ENCODE data around the gene EVA1A. TPM values are rescaled to one million over a fixed set of nuclear protein-coding genes. Genes with fewer than 3 reads are reported as not detected.

EVA1A gene
- total and polyA plus RNA-seq, 4 donors = 45.7 to 206 (median 100) TPM

GRCh38 chr2:75513616-75514170 is 47.0 kb downstream of the EVA1A start:
- Histone ChIP-seq H3K27me3 (ENCODE audit: control insufficient read depth in 4 of 4, insufficient read depth in 4 of 4, low read length in 3 of 4) (no peaks in the 10 kb centered on the region), H3K9ac (ENCODE audit: low read depth in 1 of 2, low read length in 2 of 2) (no peak overlapping the region), H3K4me1 (ENCODE audit: control insufficient read depth in 4 of 4, insufficient read depth in 4 of 4, low read length in 3 of 4) (peaks cover 0 to 30% (median 9%) of the 10 kb centered on the region in 4 donors), H3K4me3 (ENCODE audit: low read depth in 1 of 3, low read length in 3 of 3) (no peak overlapping the region), H3K9me3 (ENCODE audit: control insufficient read depth in 4 of 4, low read length in 3 of 4) (peaks cover 0 to 6% (median 3%) of the 10 kb centered on the region in 4 donors), H3K36me3 (ENCODE audit: control insufficient read depth in 4 of 4, insufficient read depth in 3 of 4, low read depth in 1 of 4, low read length in 3 of 4) (peaks cover 3 to 27% (median 14%) of the 10 kb centered on the region in 4 donors), H3K27ac (ENCODE audit: low read depth in 1 of 2, low read length in 2 of 2) (no peak overlapping the region)
- 91% methylated on average over 4 of the region's 4 CpGs for WGBS
- TF ChIP-seq RXRA (IDR thresholded peaks at IDR 0.05) = no peak
- TF ChIP-seq HNF4G (IDR thresholded peaks at IDR 0.05) = no peak
- no peak for TF ChIP-seq YY1 (IDR thresholded peaks at IDR 0.05)
- TF ChIP-seq TAF1 (conservative IDR thresholded peaks at IDR 0.05) = no peak
- no peak for TF ChIP-seq SP1 (IDR thresholded peaks at IDR 0.05)
- TF ChIP-seq GABPA (IDR thresholded peaks at IDR 0.05 in 1 of 2, conservative IDR thresholded peaks at IDR 0.05 in 1 of 2) = no peak
- no peak for TF ChIP-seq JUND (IDR thresholded peaks at IDR 0.05)
- TF ChIP-seq, protein P1, sequence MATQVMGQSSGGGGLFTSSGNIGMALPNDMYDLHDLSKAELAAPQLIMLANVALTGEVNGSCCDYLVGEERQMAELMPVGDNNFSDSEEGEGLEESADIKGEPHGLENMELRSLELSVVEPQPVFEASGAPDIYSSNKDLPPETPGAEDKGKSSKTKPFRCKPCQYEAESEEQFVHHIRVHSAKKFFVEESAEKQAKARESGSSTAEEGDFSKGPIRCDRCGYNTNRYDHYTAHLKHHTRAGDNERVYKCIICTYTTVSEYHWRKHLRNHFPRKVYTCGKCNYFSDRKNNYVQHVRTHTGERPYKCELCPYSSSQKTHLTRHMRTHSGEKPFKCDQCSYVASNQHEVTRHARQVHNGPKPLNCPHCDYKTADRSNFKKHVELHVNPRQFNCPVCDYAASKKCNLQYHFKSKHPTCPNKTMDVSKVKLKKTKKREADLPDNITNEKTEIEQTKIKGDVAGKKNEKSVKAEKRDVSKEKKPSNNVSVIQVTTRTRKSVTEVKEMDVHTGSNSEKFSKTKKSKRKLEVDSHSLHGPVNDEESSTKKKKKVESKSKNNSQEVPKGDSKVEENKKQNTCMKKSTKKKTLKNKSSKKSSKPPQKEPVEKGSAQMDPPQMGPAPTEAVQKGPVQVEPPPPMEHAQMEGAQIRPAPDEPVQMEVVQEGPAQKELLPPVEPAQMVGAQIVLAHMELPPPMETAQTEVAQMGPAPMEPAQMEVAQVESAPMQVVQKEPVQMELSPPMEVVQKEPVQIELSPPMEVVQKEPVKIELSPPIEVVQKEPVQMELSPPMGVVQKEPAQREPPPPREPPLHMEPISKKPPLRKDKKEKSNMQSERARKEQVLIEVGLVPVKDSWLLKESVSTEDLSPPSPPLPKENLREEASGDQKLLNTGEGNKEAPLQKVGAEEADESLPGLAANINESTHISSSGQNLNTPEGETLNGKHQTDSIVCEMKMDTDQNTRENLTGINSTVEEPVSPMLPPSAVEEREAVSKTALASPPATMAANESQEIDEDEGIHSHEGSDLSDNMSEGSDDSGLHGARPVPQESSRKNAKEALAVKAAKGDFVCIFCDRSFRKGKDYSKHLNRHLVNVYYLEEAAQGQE (IDR thresholded peaks at IDR 0.05) = no peak
- TF ChIP-seq EGR1 (IDR thresholded peaks at IDR 0.05; ENCODE audit: low read depth in 2 of 2) = no peak
- no peak for TF ChIP-seq FOXA2 (IDR thresholded peaks at IDR 0.05)
- TF ChIP-seq ATF3 (IDR thresholded peaks at IDR 0.05) = no peak
- TF ChIP-seq NR2F2 (IDR thresholded peaks at IDR 0.05) = no peak
- TF ChIP-seq, protein P2, sequence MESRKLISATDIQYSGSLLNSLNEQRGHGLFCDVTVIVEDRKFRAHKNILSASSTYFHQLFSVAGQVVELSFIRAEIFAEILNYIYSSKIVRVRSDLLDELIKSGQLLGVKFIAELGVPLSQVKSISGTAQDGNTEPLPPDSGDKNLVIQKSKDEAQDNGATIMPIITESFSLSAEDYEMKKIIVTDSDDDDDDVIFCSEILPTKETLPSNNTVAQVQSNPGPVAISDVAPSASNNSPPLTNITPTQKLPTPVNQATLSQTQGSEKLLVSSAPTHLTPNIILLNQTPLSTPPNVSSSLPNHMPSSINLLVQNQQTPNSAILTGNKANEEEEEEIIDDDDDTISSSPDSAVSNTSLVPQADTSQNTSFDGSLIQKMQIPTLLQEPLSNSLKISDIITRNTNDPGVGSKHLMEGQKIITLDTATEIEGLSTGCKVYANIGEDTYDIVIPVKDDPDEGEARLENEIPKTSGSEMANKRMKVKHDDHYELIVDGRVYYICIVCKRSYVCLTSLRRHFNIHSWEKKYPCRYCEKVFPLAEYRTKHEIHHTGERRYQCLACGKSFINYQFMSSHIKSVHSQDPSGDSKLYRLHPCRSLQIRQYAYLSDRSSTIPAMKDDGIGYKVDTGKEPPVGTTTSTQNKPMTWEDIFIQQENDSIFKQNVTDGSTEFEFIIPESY (IDR thresholded peaks at IDR 0.05) = no peak
- TF ChIP-seq FOXA1 (IDR thresholded peaks at IDR 0.05) = no peak
- TF ChIP-seq RAD21 (IDR thresholded peaks at IDR 0.05) = no peak
- DNase-seq (ENCODE audit: low spot score) = no peak

- peaks cover 3 to 28% (median 14%) of the 10 kb centered on the region in 4 donors for H3K36me3 ChIP-seq (ENCODE audit: control insufficient read depth in 4 of 4, insufficient read depth in 3 of 4, low read depth in 1 of 4, low read length in 3 of 4)
- peaks cover 0 to 6% (median 3%) of the 10 kb centered on the region in 4 donors for H3K9me3 ChIP-seq (ENCODE audit: control insufficient read depth in 4 of 4, low read length in 3 of 4)
- H3K27ac ChIP-seq (ENCODE audit: low read depth in 1 of 2, low read length in 2 of 2) = no peak overlapping the region
- no peaks in the 10 kb centered on the region for H3K27me3 ChIP-seq (ENCODE audit: control insufficient read depth in 4 of 4, insufficient read depth in 4 of 4, low read length in 3 of 4)
- peaks cover 0 to 24% (median 9%) of the 10 kb centered on the region in 4 donors for H3K4me1 ChIP-seq (ENCODE audit: control insufficient read depth in 4 of 4, insufficient read depth in 4 of 4, low read length in 3 of 4)
- DNase-seq (ENCODE audit: low spot score) = no peak
- no peak overlapping the region for H3K9ac ChIP-seq (ENCODE audit: low read depth in 1 of 2, low read length in 2 of 2)
- no peak overlapping the region for H3K4me3 ChIP-seq (ENCODE audit: low read depth in 1 of 3, low read length in 3 of 3)
- TF ChIP-seq JUND (IDR thresholded peaks at IDR 0.05) = no peak
- no peak for TF ChIP-seq EGR1 (IDR thresholded peaks at IDR 0.05; ENCODE audit: low read depth in 2 of 2)
- no peak for TF ChIP-seq RAD21 (IDR thresholded peaks at IDR 0.05)
- TF ChIP-seq, protein P1 (IDR thresholded peaks at IDR 0.05) = no peak
- TF ChIP-seq RXRA (IDR thresholded peaks at IDR 0.05) = no peak
- TF ChIP-seq FOXA1 (IDR thresholded peaks at IDR 0.05) = no peak
- TF ChIP-seq HNF4G (IDR thresholded peaks at IDR 0.05) = no peak
- TF ChIP-seq, protein P2 (IDR thresholded peaks at IDR 0.05) = no peak
- TF ChIP-seq SP1 (IDR thresholded peaks at IDR 0.05) = no peak
- TF ChIP-seq, protein P3, sequence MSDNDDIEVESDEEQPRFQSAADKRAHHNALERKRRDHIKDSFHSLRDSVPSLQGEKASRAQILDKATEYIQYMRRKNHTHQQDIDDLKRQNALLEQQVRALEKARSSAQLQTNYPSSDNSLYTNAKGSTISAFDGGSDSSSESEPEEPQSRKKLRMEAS (IDR thresholded peaks at IDR 0.05) = no peak
- TF ChIP-seq NR2F2 (IDR thresholded peaks at IDR 0.05) = no peak
- no peak for TF ChIP-seq GABPA (IDR thresholded peaks at IDR 0.05 in 1 of 2, conservative IDR thresholded peaks at IDR 0.05 in 1 of 2)
- TF ChIP-seq ATF3 (IDR thresholded peaks at IDR 0.05) = no peak
- no peak for TF ChIP-seq YY1 (IDR thresholded peaks at IDR 0.05)
- no peak for TF ChIP-seq HNF4A (conservative IDR thresholded peaks at IDR 0.05)
- no peak for TF ChIP-seq FOXA2 (IDR thresholded peaks at IDR 0.05)
These were observed 48.1 kb downstream of the EVA1A start for GRCh38 chr2:75512455-75513212.
